Astrocyte of the cerebellum (primary cell): ENCODE measurements around the gene PEX5L.
"Not testable (repeated sequence)": the region's sequence is repeated elsewhere in the genome, so short reads cannot be mapped to it uniquely, and the experiment has no call there.

Source experiments
- DNase-seq: peaks from one replicate; pipeline ENCODE4 v3.0.0-alpha.2; 2011; ENCODE audit warnings: low read depth
- H3K4me3 ChIP-seq: 2 replicates; pipeline ENCODE4 v1.5.1; 2011; ENCODE audit warnings: mild to moderate bottlenecking, low read depth, low read length, moderate library complexity
- CTCF ChIP-seq: IDR thresholded peaks from 2 replicates; pipeline ENCODE4 v1.5.1; 2012; ENCODE audit warnings: low read length, low read depth, moderate library complexity, mild to moderate bottlenecking; ENCODE audit errors: missing control alignments
- in situ Hi-C: cut with HindIII; loops from 2 replicates; pipeline ENCODE4 v1.10.0; 2017; ENCODE audit warnings: low sequenced_read_pairs

The PEX5L gene

GRCh38 chr3:180018543-180018942 is 18.2 kb downstream of the PEX5L start:
- DNase-seq = no peak
- in situ Hi-C loops = no loop called here

GRCh38 chr3:180017846-180018245 is 18.9 kb downstream of the PEX5L start:
- no peak for TF ChIP-seq CTCF
- no peak overlapping the region for H3K4me3 ChIP-seq
- DNase-seq = no peak
- in situ Hi-C loops = no loop called here

More at GRCh38 chr3:180018543-180018942, 18.2 kb downstream of the PEX5L start:
- H3K4me3 ChIP-seq = no peak overlapping the region
- no peak for TF ChIP-seq CTCF

- no peak overlapping the region for H3K4me3 ChIP-seq
- no peak for DNase-seq
- TF ChIP-seq CTCF = no peak
- in situ Hi-C loops = no loop called here
Measured at GRCh38 chr3:180011927-180012326, 24.8 kb downstream of the PEX5L start.

- H3K4me3 ChIP-seq, in situ Hi-C loops, DNase-seq: not testable (repeated sequence)
Measured at GRCh38 chr3:180008318-180008717, 28.4 kb downstream of the PEX5L start.

GRCh38 chr3:180004542-180004941 is 32.2 kb downstream of the PEX5L start:
- no peak for DNase-seq
- no peak overlapping the region for H3K4me3 ChIP-seq
- TF ChIP-seq CTCF = no peak
- in situ Hi-C loops = no loop called here

GRCh38 chr3:180002006-180002405 is 34.7 kb downstream of the PEX5L start:
- in situ Hi-C loops = no loop called here
- DNase-seq = no peak
- TF ChIP-seq CTCF = no peak
- H3K4me3 ChIP-seq = no peak overlapping the region

GRCh38 chr3:180000500-180000899 is 36.2 kb downstream of the PEX5L start:
- in situ Hi-C loops = no loop called here
- TF ChIP-seq CTCF = no peak
- no peak for DNase-seq
- no peak overlapping the region for H3K4me3 ChIP-seq
